Fibroblast of skin of scalp (primary cell): Measurements from ENCODE around the gene ARID2.

Experiments
- DNase-seq: peaks from one replicate; pipeline ENCODE4 v3.0.0-alpha.2; 2013

Gene ARID2

DNA sequence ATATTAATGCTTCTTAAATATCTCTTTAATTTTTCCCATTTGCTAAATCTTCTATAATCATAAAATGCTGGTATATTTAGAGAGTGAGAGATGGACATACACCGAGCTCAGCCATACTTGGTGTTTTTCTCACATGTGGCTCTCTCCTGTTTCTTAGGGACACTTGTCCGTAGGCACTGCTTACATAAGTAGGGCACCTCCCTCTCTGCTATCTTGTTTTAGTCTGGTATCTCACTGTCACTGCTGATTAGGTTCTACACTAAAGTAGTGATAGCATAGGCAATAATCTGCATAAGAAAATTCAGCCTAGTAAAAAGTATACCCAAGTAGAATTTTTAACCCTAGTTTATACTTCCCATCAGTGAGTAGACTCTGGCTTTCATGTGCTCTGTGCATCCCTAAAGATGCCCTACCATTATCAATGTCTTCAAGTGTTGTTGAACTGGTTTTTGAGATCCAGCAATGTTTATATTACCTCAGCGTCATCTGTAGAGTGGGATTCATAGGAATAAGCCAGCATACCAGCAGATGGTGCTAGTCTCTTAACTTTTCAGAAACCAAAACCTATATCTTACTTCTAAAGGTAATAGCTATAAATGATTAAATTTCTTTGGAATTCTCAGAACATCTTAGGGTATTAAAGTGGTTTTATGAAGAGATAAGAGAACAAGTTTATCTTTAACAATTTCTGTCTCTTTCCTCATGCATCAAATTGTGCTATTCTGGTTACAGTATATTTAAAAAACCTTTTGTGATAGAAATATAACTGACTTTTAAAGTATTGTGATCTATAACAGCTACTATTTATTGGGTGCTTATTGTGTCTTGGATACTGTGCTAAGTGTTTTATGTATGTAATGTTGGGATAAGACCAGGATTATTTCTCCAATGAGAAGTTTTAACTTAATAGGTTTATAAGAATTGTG, 32.9 kb downstream of the ARID2 start:
- DNase-seq, result peak; percentile 51

DNA sequence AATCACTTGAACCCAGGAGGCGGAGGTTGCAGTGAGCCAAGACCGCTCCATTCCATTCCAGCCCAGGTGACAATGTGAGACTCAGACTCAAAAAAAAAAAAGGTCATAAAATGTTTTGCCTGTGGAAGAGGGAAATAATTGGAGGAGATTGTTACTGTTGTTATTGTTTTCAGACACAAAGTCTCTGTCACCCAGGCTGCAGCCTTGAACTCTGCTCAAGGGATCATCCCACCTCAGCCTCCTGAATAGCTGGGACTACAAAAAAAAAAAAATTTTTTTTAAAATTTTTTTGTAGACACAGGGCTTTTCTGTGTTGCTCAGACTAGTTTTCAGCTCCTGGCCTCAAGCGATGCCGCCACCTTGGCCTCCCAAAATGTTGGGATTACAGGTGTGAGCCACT, 33.9 kb downstream of the ARID2 start:
- no peak for DNase-seq

DNA sequence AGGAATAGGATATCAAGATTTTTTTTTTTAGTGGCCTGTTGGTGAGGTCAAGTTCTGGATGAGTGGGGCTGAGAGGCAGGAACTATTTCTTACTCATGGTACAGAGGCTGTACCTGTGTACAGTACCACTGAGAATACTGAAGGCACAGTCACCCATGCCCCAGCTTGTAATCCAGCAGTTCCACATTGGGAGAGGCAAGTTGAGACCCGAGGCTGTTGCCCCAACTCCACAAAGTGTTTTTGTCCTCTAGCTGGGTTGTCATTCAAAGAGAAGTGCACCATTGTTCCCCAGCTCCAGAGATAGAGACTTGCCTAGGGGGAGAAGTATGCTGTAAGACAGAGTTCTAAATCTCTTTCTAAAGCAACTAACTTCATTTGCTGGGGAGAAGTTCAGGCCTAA, 38.7 kb downstream of the ARID2 start:
- DNase-seq, result no peak

DNA sequence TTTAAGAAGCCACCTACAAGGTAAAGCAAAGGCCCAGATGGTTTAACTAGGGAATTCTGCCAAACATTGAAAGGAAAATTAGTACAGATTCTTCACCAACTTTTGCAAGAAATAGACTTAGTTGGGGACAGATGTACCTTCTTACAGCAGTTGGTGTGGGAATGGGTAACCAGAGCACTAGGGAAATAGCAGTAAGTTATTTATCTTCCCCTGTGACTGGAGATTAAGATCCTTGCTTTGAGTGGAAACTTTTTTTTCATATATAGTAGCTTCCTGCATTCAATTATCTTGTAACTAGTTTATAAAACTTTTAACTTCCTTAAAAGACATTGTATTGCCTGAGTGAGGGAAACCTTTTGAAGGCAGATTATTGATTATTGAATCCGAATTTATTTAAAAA, 44.2 kb downstream of the ARID2 start:
- no peak for DNase-seq

DNA sequence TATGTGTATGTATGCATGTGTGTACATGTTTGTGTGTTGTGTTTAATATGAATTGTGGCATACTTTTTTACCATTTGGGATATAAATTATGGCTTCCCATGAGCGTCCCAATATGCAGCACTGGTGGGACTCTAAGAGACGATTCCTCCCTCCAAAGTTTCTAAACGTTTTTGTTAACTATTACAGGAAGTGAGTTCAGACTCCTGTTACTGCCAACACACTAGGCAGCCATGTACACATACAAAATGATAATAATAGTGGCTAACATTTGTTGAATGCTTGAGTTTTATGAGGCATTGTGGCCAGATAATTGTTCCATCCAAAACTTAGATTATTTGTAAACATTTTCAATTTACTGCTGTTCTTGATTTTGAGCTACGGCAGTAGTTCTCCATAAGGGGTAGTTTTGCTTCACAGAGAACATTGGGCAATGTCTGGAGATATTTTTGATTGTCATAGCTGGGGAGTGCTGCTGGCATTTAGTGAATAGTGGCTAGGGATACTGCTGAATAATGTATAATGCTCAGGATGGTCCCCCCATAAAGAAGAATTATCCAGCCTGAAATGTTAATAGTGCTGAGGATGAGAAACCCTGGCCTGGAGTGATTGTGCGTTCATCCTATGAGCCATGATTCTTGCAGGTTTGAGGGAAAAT, 45.1 kb downstream of the ARID2 start:
- no peak for DNase-seq

DNA sequence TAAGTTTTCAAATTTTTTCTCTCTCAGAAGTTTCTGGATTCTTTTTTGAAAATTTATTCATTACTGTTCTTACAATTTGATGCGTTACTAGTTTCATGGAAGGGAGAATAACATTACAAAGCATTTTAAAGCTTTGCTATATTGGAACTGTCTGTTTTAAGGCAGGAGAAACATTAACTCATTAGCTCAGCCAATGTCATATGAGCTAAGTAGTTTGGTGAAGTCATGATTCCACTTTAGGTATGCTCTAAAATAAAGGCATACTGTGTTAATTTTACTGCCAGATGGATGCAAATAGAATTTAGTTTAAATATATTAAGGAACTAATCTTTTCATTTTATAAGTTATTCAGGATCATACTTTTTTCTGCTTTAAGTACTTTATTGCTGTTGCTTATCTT, 46.0 kb downstream of the ARID2 start:
- DNase-seq, result no peak

DNA sequence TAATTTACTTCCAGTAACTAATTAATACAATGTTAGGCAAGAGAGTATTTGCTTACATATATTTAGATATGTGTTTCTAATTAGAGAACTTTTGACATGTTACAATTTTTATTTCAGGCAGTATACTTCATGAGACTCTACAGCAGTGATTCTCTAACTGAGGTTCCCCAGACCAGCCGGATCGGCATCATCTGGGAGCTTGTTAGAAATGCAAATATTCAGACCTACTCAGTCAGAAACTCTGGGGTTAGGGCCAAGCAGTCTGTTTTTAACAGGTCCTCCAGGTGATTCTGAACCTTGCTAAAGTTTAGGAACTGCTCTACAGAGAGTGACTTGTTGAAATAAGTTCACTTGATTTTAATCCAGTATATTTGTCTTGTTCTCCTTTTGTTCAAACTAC, 46.5 kb downstream of the ARID2 start:
- no peak for DNase-seq

DNA sequence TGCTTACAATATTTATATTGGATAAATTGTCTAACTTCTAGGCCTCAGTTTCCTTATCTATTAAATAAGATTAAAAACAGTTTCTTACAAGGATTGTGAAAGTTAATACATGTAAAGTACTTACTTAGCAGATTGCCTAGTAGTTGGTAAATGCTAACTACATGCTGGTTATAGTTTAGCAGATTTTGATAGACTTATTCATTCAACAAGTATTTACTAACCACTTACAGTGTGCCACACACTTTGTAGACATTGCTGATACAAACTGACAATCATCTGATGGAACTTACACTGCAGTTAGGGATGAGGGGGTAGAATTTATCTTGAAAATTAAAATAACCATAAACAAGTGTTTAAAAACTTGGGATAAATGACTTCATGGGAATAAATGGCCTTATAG, 50.4 kb downstream of the ARID2 start:
- no peak for DNase-seq

DNA sequence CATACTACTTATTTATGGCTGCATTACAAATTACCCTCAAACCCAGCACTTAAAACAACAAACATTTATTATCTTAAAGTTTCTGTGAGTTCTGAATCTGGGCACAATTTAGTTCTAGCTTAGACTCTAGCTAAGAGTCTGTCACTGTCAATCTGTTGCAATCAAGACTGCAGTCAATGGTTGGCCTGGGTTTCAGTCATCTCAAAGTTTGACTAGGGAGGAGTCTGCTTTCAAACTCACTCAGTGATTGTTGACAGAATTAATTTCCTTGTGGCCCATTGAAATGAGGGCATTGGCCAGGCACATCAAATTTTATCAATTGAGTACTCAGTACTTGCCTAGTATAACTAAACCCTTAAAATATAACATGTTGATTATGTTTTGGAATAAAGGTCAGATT, 51.6 kb downstream of the ARID2 start:
- no peak for DNase-seq

DNA sequence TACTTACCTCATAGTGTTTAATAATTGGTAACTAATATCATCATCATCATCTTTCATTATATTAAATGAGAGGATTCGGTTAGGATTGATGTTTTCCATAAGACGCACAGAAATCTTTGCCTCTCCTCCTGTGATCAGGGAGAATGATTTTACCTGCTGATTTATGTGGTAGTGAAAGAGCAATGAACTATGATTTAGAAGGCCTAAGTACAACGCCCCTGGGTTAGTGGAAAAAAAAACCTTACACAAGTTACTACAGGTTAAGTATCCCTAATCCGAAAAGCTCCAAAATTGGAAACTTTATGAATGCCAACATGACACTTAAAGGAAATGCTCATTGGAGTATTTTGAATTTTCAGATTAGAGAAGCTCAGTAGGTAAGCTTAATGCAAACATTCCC, 55.8 kb downstream of the ARID2 start:
- no peak for DNase-seq

DNA sequence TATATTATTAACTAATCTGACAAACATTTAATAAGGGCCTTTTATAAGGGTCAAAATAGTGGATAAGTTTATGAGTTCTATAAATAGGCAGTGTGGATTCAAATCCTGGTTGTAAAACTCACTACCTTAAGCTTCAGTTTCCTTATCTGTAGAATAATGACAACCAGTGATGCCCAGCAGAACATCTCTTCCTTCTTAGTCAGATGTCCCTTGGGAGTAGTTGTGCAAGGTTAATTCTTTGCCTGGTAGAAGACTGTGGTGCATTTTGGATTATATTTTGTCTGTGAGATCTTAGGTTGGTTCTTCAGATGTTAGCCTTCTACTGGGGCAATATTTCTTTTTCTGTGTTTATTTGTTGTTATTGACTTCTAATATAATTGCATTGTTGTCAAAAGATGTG, 59.5 kb downstream of the ARID2 start:
- peak; percentile 82 for DNase-seq

DNA sequence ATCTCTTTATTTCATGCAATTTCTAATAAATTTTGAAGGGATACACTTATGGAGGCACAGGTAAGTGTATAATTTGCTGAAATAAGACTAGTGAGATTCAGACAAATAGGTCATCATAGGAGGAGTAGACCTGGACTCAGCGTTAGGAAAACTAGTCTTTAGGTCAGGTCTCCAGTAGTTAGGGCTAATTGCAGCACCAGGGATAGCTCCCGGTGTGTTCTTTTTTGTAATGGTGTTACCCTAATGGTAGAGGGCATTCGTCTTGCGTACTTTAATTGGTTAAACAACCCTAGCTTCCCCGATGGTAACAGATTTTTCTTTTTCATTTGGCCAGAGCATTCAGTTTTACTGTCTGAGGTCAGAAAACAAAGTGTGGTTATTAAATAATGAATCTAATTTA, 64.9 kb downstream of the ARID2 start:
- no peak for DNase-seq

DNA sequence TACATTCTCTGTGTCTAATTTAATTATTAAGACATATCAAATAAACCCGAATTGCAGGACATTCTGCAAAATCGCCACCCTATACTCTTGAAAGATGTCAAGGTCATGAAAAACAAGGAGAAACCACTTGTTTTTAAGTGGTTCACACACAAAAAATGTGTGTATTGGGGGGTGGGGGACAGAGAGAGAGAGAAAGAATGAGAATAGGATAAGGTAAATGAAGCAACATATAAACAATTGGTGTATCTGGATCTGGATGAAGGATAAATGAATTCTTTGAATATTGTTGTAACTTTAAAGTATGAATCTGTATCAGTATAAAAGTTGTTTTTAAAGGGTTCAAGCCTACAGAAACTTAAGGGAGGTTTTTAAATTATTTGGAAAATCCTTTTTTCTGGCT, 72.1 kb downstream of the ARID2 start:
- no peak for DNase-seq

DNA sequence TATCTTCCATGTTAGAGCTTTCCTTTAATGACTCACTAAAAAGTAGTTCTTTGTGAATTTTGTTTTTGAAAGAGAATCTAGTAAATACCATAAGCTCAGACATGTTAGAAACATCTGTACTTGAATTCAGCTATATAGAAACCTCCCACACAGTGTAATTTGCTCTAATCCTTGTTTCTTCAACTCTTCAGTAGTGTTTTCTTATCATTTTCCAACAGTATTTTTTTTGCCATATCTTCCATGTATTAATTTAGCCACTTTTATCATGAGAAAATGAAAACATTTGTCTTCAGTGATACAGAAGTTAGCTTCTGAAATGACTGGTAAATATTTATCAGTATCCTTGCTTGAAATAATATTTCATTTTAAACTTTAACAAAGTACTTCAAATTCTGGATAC, 73.6 kb downstream of the ARID2 start:
- DNase-seq, result no peak

DNA sequence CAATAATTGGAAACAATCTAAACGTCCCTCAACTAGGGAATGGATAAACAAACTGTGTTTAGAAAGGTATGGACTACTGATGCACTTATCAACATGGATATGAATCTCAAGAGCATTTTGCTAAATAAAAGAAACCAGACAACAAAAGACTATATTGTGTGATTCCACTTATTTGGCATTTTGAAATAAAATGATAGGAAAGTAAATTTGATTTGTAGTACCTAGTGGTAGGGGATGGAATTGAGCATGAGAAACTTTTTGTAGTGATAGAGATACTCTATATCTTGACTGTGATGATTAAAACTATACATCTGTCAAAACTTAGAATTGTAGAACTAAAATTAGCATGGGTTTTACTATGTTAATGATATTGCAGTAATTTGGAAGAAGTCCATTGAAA, 87.1 kb downstream of the ARID2 start:
- no peak for DNase-seq

DNA sequence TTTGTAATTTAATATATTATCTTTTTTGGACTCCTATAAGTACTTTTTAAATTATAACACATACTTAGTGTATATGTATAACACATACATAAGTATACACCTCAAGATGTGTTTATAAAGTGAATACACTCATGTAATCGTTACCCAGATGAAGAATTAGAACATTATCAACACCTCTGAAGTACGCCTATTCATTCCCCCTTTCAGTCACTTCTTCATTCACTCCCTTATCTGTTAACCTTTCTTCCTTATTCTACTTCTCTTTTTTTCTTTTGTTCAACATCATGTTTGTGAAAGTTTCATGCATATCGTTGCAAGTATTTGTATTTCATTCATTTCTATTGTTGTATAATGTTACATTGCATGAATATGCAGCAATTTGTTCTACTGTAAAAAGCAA, 98.5 kb downstream of the ARID2 start:
- no peak for DNase-seq

DNA sequence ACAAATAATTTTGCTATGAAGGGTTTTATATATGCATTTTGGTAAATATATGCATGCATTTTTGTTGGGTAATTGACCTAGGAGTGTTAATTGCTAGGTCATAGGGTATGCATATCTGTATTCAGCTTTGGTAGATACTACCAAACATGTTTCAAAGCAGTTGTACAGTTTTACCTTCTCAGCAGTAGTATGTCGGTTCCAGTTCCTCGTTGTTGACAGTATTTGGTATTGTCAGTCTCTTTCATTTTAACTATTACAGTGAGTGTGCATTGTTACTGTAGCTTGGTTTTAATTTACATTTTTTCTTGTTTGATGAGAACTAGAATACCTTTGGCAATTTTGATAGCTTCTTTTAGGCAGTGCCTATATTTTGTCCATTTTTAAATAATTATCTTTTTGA, 98.9 kb downstream of the ARID2 start:
- no peak for DNase-seq

DNA sequence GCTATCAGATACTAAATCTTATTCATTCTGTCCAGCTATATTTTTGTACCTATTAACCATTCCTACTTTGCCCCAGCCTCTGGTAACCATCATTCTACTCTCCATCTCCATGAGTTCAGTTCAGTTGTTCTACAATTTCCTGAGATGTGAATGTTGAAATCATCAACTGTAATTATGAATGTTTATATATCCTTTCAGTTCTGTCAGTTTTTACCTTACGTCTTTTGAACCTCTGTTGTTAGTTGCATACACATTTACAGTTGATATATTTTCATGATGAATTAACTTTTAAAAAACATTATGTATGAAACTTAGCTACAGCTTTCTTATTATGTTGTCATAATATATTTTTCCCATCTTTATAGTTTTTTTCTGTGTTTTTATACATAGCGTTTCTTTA, 102.1 kb downstream of the ARID2 start:
- no peak for DNase-seq

DNA sequence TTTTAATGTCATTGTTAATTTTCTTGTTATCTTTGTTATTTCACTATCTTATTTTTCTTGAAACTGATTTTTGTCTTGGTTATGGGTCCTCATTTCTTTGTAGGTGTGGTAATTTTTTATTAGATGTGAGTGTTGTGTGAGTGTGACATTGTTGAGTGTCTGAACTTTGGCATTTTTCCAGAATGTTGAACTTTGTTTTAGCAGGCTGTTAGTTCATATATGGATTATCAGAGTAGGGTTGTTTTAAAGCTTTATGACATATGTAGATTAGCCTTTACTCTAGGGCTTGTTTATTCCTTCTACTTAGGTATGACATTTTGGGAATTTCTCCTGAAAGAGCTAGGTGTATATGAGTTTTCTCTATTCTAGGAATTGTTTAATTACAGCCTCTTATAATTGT, 103.9 kb downstream of the ARID2 start:
- no peak for DNase-seq

DNA sequence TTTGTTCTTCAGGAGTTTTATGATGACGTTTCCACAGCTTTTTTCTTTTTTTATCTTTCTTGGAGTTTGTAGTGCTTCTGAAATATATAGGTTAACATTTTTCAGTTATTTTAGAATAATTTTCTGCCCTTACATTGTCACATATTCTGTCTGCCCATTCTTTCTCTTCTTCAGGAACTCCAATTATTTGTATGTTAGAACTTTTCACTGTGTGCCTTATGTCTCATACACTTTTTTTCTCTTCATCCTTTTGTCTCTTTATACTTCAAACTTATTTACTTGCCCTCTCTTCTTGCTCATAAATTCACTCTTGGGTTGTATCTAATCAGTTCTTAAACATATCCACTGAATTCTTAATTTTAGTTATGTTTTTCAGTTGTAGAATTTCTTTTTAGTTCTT, 105.3 kb downstream of the ARID2 start:
- DNase-seq, result no peak

DNA sequence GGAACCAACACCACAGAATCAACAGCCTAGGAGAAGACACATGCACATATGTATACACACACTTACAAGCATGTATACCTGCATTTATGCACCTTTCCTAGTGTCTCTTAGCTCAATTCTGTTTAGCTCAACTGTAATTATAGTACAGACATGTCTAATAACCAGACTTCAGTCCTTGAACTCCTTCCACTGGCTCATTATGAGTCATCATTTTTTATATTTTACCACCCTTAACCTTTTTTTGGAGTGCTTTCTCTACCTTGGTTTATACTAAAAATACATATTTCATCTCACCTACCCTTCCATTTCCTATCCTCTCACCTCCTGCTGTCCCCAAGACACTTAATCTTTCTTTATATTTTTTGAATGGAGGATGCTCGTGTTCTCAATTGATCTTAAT, 110.4 kb downstream of the ARID2 start:
- DNase-seq, result no peak

DNA sequence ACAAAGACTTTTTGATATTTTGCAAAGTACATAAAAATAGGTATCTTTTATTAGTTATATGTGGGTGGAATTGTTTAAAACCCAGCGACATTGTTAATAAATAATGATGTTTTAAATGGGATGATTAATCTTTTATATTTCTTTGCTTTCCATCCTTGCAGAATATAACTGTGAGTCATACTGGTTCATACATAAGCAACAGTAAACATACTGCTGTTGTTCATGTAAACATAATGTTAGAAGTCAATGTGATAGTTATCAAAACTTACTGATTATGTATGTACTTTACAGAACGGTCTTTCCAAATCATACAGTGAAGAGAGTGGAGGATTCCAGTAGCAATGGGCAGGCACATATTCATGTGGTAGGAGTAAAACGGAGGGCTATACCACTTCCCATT, 119.8 kb downstream of the ARID2 start:
- no peak for DNase-seq

DNA sequence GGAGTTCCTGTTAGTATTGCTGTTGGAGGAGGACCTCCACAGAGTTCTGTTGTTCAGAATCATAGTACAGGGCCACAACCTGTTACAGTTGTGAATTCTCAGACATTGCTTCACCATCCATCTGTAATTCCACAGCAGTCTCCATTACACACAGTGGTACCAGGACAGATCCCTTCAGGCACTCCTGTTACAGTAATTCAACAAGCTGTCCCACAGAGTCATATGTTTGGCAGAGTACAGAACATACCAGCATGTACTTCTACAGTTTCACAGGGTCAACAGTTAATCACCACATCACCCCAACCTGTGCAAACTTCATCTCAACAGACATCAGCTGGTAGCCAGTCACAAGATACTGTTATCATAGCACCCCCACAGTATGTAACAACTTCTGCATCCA, 120.8 kb downstream of the ARID2 start:
- DNase-seq, result no peak

DNA sequence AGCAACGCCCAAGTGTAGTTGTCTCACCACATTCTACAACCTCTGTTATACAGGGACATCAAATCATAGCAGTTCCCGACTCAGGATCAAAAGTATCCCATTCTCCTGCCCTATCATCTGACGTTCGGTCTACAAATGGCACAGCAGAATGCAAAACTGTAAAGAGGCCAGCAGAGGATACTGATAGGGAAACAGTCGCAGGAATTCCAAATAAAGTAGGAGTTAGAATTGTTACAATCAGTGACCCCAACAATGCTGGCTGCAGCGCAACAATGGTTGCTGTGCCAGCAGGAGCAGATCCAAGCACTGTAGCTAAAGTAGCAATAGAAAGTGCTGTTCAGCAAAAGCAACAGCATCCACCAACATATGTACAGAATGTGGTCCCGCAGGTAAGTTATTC, 123.0 kb downstream of the ARID2 start:
- no peak for DNase-seq
